ENCODE data around the gene HBA2. TPM values are rescaled to one million over a fixed set of nuclear protein-coding genes. Genes with fewer than 3 reads are reported as not detected.
"Not testable (repeated sequence)": the region's sequence is repeated elsewhere in the genome, so short reads cannot be mapped to it uniquely, and the experiment has no call there.

HBA2 gene
- total RNA-seq, 1 donor from 2014 or later: not detected

- H3K27me3 Mint-ChIP-seq: not testable (repeated sequence)
- H3K36me3 Mint-ChIP-seq: peaks cover 22% of the 10 kb centered on the region
Measured at GRCh38 chr16:211631-212180, 39.0 kb downstream of the HBA2 start.

DNA sequence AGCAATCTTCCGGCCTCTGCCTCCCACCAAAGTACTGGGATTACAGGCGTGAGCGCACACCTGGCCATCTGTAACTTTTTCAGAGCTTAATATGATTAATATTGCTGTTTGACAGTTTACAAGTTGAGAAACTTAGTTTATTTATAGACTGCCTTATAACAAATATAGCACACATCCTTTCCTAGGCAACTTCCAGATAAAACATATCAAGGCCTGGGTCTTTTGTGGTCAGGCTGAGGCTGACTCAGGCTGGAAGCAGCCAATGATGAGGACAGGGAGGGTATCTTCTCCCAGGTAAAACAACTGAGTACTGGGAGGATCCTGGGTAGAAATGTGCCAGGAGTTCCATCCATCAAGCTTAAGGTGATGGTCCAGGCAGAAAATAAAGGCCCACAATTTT lies 40.3 kb downstream of the HBA2 start:
- H3K27ac Mint-ChIP-seq: no peak overlapping the region

More at GRCh38 chr16:211631-212180, 39.0 kb downstream of the HBA2 start:
- not testable (repeated sequence) for DNase-seq (ENCODE audit: extremely low spot score, unreplicated experiment); H3K9me3 Mint-ChIP-seq; H3K27ac Mint-ChIP-seq; H3K4me3 Mint-ChIP-seq; H3K4me1 Mint-ChIP-seq (ENCODE audit: unreplicated experiment)

DNA sequence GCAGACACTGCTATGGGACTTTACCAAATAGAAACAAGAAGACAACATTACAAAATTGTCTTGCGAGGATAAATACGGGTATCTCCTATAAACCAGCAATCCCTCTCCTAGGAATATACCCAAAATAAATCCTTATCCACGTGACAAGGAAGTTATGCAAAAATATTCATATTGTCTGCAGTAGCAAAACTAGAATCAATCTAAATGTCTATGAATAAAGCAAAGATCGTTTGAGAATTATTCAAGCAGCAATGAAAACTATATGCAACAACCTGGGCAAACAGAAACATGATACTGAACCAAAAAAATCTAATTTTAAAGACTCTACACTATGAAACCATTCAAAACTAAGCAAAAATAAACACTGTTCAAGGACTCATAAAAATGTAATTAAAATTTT lies 47.3 kb downstream of the HBA2 start:
- TF ChIP-seq, protein P1, sequence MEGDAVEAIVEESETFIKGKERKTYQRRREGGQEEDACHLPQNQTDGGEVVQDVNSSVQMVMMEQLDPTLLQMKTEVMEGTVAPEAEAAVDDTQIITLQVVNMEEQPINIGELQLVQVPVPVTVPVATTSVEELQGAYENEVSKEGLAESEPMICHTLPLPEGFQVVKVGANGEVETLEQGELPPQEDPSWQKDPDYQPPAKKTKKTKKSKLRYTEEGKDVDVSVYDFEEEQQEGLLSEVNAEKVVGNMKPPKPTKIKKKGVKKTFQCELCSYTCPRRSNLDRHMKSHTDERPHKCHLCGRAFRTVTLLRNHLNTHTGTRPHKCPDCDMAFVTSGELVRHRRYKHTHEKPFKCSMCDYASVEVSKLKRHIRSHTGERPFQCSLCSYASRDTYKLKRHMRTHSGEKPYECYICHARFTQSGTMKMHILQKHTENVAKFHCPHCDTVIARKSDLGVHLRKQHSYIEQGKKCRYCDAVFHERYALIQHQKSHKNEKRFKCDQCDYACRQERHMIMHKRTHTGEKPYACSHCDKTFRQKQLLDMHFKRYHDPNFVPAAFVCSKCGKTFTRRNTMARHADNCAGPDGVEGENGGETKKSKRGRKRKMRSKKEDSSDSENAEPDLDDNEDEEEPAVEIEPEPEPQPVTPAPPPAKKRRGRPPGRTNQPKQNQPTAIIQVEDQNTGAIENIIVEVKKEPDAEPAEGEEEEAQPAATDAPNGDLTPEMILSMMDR (conservative IDR thresholded peaks at IDR 0.05): no peak
- H3K27me3 Mint-ChIP-seq: no peaks in the 10 kb centered on the region
- no peaks in the 10 kb centered on the region for H3K4me1 Mint-ChIP-seq (ENCODE audit: unreplicated experiment)
- DNase-seq (ENCODE audit: extremely low spot score, unreplicated experiment): no peak
- H3K4me3 Mint-ChIP-seq: no peak overlapping the region
- H3K27ac Mint-ChIP-seq: no peak overlapping the region
- H3K36me3 Mint-ChIP-seq: peaks cover 21% of the 10 kb centered on the region
- H3K9me3 Mint-ChIP-seq: no peaks in the 10 kb centered on the region

More for the DNA sequence above, 40.3 kb downstream of the HBA2 start:
- TF ChIP-seq, protein P1 (conservative IDR thresholded peaks at IDR 0.05): no peak
- Mint-ChIP-seq H3K27me3 (no peaks in the 10 kb centered on the region), H3K36me3 (peaks cover 20% of the 10 kb centered on the region), H3K4me1 (ENCODE audit: unreplicated experiment) (no peaks in the 10 kb centered on the region), H3K9me3 (no peaks in the 10 kb centered on the region), H3K4me3 (no peak overlapping the region)
- DNase-seq (ENCODE audit: extremely low spot score, unreplicated experiment): no peak

Other genes starting within 250 kb of the HBA2 start
- gene POLR3K, start 119.3 kb upstream of the HBA2 start, total RNA-seq (ENCODE audit: low replicate concordance): 12.6 and 17.6 TPM in 2 replicates
- 38.5 and 48.7 TPM in 2 replicates for gene SNRNP25, start 119.0 kb upstream of the HBA2 start, total RNA-seq (ENCODE audit: low replicate concordance)
- gene RHBDF1, start 100.2 kb upstream of the HBA2 start, total RNA-seq (ENCODE audit: low replicate concordance): 25.3 and 27.3 TPM in 2 replicates
- gene MPG, start 94.7 kb upstream of the HBA2 start, total RNA-seq (ENCODE audit: low replicate concordance): 38.0 and 40.0 TPM in 2 replicates
- 37.9 and 38.7 TPM in 2 replicates for gene NPRL3, start 34.2 kb upstream of the HBA2 start, total RNA-seq (ENCODE audit: low replicate concordance)
- gene HBZ, start 20.2 kb upstream of the HBA2 start, total RNA-seq (ENCODE audit: low replicate concordance): not detected in 2 replicates
- not detected in 2 replicates for gene HBM, start 6.9 kb upstream of the HBA2 start, total RNA-seq (ENCODE audit: low replicate concordance)
- gene HBA1, start 3.8 kb downstream of the HBA2 start, total RNA-seq (ENCODE audit: low replicate concordance): not detected in 2 replicates
- 1.1 and 1.5 TPM in 2 replicates for gene HBQ1, start 7.6 kb downstream of the HBA2 start, total RNA-seq (ENCODE audit: low replicate concordance)
- 95.3 and 154 TPM in 2 replicates for gene LUC7L, start 56.6 kb downstream of the HBA2 start, total RNA-seq (ENCODE audit: low replicate concordance)
- gene FAM234A, start 61.9 kb downstream of the HBA2 start, total RNA-seq (ENCODE audit: low replicate concordance): 125 and 143 TPM in 2 replicates
- 6.6 and 8.8 TPM in 2 replicates for gene RGS11, start 103.1 kb downstream of the HBA2 start, total RNA-seq (ENCODE audit: low replicate concordance)
- gene ARHGDIG, start 107.7 kb downstream of the HBA2 start, total RNA-seq (ENCODE audit: low replicate concordance): 2.5 and 5.0 TPM in 2 replicates
- 1.0 and 1.6 TPM in 2 replicates for gene PDIA2, start 110.3 kb downstream of the HBA2 start, total RNA-seq (ENCODE audit: low replicate concordance)
- 30.6 and 31.8 TPM in 2 replicates for gene AXIN1, start 179.8 kb downstream of the HBA2 start, total RNA-seq (ENCODE audit: low replicate concordance)
- 69.6 and 75.3 TPM in 2 replicates for gene MRPL28, start 197.7 kb downstream of the HBA2 start, total RNA-seq (ENCODE audit: low replicate concordance)
- gene PGAP6, start 209.1 kb downstream of the HBA2 start, total RNA-seq (ENCODE audit: low replicate concordance): 56.0 and 71.1 TPM in 2 replicates
- gene NME4, start 224.3 kb downstream of the HBA2 start, total RNA-seq (ENCODE audit: low replicate concordance): 72.8 and 166 TPM in 2 replicates
- gene DECR2, start 229.0 kb downstream of the HBA2 start, total RNA-seq (ENCODE audit: low replicate concordance): 21.5 and 22.1 TPM in 2 replicates